ENCODE measurements around the gene ABLIM2. TPM values are rescaled to one million over a fixed set of nuclear protein-coding genes. Genes with fewer than 3 reads are reported as not detected.
A peak's percentile ranks its signal among the peaks of the same experiment; 100 is the strongest.

The ABLIM2 gene
- total and polyA plus RNA-seq, 4 donors: 12.2 to 60.4 (median 43.1) TPM

- no peak overlapping the region for H3K4me3 ChIP-seq (ENCODE audit: low read depth, low read length)
- DNase-seq (ENCODE audit: low read depth in 4 of 6, low spot score in 6 of 6): no peak
- H3K36me3 ChIP-seq (ENCODE audit: control insufficient read depth, insufficient read depth, low read length): peaks cover 49% of the 10 kb centered on the region
- no peaks in the 10 kb centered on the region for H3K27me3 ChIP-seq (ENCODE audit: control insufficient read depth, insufficient read depth, low read length)
- no peak overlapping the region for H3K27ac ChIP-seq (ENCODE audit: low read depth, low read length)
- H3K9me3 ChIP-seq (ENCODE audit: control insufficient read depth, insufficient read depth, low read length): no peaks in the 10 kb centered on the region
- peaks cover 19% of the 10 kb centered on the region for H3K4me1 ChIP-seq (ENCODE audit: control insufficient read depth, insufficient read depth, low read length)
- 80% methylated on average over 8 of the region's 8 CpGs for WGBS (ENCODE audit: insufficient coverage)
Measured at GRCh38 chr4:7981738-7982394, 176.7 kb downstream of the ABLIM2 start.

GRCh38 chr4:7980036-7980435, 178.6 kb downstream of the ABLIM2 start:
- Histone ChIP-seq H3K27me3 (ENCODE audit: control insufficient read depth, insufficient read depth, low read length) (no peaks in the 10 kb centered on the region), H3K9me3 (ENCODE audit: control insufficient read depth, insufficient read depth, low read length) (no peaks in the 10 kb centered on the region), H3K4me1 (ENCODE audit: control insufficient read depth, insufficient read depth, low read length) (peaks cover 9% of the 10 kb centered on the region), H3K4me3 (ENCODE audit: low read depth, low read length) (no peak overlapping the region), H3K36me3 (ENCODE audit: control insufficient read depth, insufficient read depth, low read length) (peaks cover 40% of the 10 kb centered on the region), H3K27ac (ENCODE audit: low read depth, low read length) (no peak overlapping the region)
- DNase-seq (ENCODE audit: low read depth in 4 of 6, low spot score in 6 of 6): no peak
- no CpG with 5 or more reads among the region's 2 CpGs for WGBS (ENCODE audit: insufficient coverage)

GRCh38 chr4:7979652-7979968, 179.0 kb downstream of the ABLIM2 start:
- 80% methylated on average over 2 of the region's 4 CpGs for WGBS (ENCODE audit: insufficient coverage)

DNA sequence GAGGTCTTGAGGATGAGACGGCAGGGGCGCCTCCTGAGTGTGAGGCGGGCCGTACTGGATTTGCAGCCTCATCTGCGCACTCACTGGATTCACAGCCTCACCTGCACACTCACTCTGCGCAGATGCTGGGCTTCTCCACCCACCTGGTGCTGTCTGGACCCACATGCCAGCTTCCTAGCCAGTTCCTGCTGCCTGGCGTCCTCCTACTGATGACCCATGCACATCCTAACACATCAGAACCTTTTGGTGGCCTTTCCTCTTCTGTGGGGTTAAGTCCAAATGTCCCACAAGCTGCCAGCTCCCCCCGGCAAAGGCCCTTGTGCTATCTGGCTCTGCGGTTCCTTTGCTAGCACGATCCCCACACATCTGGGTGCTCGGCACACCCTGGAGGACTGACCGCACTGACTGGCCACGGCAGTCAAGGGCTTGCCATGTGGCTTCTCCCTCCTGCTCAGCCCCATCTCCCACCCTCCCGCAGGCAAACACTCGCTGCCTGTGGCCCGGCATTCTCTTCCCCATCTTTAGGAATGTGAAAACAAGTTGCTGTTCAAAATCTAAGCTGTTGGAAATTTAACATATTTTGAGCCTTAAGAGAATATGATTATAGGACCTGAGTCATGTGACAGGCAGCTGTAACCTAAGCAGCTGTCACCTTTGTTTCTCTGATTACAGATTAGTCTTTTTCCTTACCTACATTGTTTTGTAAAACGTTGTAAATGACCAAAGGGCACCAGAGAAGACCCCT, 179.5 kb downstream of the ABLIM2 start:
- no peak for DNase-seq (ENCODE audit: low read depth in 4 of 6, low spot score in 6 of 6)

More at GRCh38 chr4:7979652-7979968, 179.0 kb downstream of the ABLIM2 start:
- no peak for DNase-seq (ENCODE audit: low read depth in 4 of 6, low spot score in 6 of 6)
- Histone ChIP-seq H3K4me3 (ENCODE audit: low read depth, low read length) (no peak overlapping the region), H3K4me1 (ENCODE audit: control insufficient read depth, insufficient read depth, low read length) (peaks cover 6% of the 10 kb centered on the region), H3K27ac (ENCODE audit: low read depth, low read length) (no peak overlapping the region), H3K27me3 (ENCODE audit: control insufficient read depth, insufficient read depth, low read length) (no peaks in the 10 kb centered on the region), H3K36me3 (ENCODE audit: control insufficient read depth, insufficient read depth, low read length) (peaks cover 36% of the 10 kb centered on the region), H3K9me3 (ENCODE audit: control insufficient read depth, insufficient read depth, low read length) (no peaks in the 10 kb centered on the region)

GRCh38 chr4:7978489-7978888, 180.1 kb downstream of the ABLIM2 start:
- H3K27ac ChIP-seq (ENCODE audit: low read depth, low read length): no peak overlapping the region
- WGBS (ENCODE audit: insufficient coverage): 78% methylated on average over 3 of the region's 5 CpGs
- no peaks in the 10 kb centered on the region for H3K27me3 ChIP-seq (ENCODE audit: control insufficient read depth, insufficient read depth, low read length)
- H3K4me3 ChIP-seq (ENCODE audit: low read depth, low read length): no peak overlapping the region
- no peak for DNase-seq (ENCODE audit: low read depth in 4 of 6, low spot score in 6 of 6)
- H3K9me3 ChIP-seq (ENCODE audit: control insufficient read depth, insufficient read depth, low read length): no peaks in the 10 kb centered on the region
- H3K4me1 ChIP-seq (ENCODE audit: control insufficient read depth, insufficient read depth, low read length): peaks cover 12% of the 10 kb centered on the region
- H3K36me3 ChIP-seq (ENCODE audit: control insufficient read depth, insufficient read depth, low read length): peaks cover 28% of the 10 kb centered on the region

More for the DNA sequence above, 179.5 kb downstream of the ABLIM2 start:
- Histone ChIP-seq H3K27ac (ENCODE audit: low read depth, low read length) (no peak overlapping the region), H3K36me3 (ENCODE audit: control insufficient read depth, insufficient read depth, low read length) (peaks cover 32% of the 10 kb centered on the region), H3K4me3 (ENCODE audit: low read depth, low read length) (no peak overlapping the region), H3K27me3 (ENCODE audit: control insufficient read depth, insufficient read depth, low read length) (no peaks in the 10 kb centered on the region), H3K9me3 (ENCODE audit: control insufficient read depth, insufficient read depth, low read length) (no peaks in the 10 kb centered on the region), H3K4me1 (ENCODE audit: control insufficient read depth, insufficient read depth, low read length) (peaks cover 6% of the 10 kb centered on the region)
- 80% methylated on average over 13 of the region's 17 CpGs for WGBS (ENCODE audit: insufficient coverage)

DNA sequence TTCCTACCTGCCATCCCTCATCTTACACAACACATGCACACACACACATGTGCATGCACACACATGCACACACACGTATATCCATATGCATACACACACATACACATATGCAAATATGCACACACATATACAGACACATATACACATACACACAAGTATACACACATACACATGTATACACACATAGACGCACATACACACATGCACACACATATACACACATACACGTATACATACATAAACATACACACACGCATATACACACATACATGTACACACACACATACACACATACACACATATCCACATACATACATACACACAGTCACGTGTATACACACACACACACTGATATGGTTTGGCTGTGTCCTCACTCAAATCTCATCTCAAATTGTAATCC, 182.0 kb downstream of the ABLIM2 start:
- peaks cover 30% of the 10 kb centered on the region for H3K36me3 ChIP-seq (ENCODE audit: control insufficient read depth, insufficient read depth, low read length)
- no peak overlapping the region for H3K27ac ChIP-seq (ENCODE audit: low read depth, low read length)
- WGBS (ENCODE audit: insufficient coverage): 99% methylated on average over 4 of the region's 5 CpGs
- peaks cover 22% of the 10 kb centered on the region for H3K4me1 ChIP-seq (ENCODE audit: control insufficient read depth, insufficient read depth, low read length)
- H3K9me3 ChIP-seq (ENCODE audit: control insufficient read depth, insufficient read depth, low read length): no peaks in the 10 kb centered on the region
- no peak for DNase-seq (ENCODE audit: low read depth in 4 of 6, low spot score in 6 of 6)
- H3K4me3 ChIP-seq (ENCODE audit: low read depth, low read length): no peak overlapping the region
- H3K27me3 ChIP-seq (ENCODE audit: control insufficient read depth, insufficient read depth, low read length): no peaks in the 10 kb centered on the region

- H3K9me3 ChIP-seq (ENCODE audit: control insufficient read depth, insufficient read depth, low read length): no peaks in the 10 kb centered on the region
- no peaks in the 10 kb centered on the region for H3K27me3 ChIP-seq (ENCODE audit: control insufficient read depth, insufficient read depth, low read length)
- WGBS (ENCODE audit: insufficient coverage): 87% methylated on average over 7 of the region's 7 CpGs
- peaks cover 28% of the 10 kb centered on the region for H3K4me1 ChIP-seq (ENCODE audit: control insufficient read depth, insufficient read depth, low read length)
- H3K36me3 ChIP-seq (ENCODE audit: control insufficient read depth, insufficient read depth, low read length): peaks cover 35% of the 10 kb centered on the region
- H3K4me3 ChIP-seq (ENCODE audit: low read depth, low read length): no peak overlapping the region
- H3K27ac ChIP-seq (ENCODE audit: low read depth, low read length): no peak overlapping the region
- DNase-seq (ENCODE audit: low read depth in 4 of 6, low spot score in 6 of 6): no peak
Measured at GRCh38 chr4:7976025-7976424, 182.6 kb downstream of the ABLIM2 start.

DNA sequence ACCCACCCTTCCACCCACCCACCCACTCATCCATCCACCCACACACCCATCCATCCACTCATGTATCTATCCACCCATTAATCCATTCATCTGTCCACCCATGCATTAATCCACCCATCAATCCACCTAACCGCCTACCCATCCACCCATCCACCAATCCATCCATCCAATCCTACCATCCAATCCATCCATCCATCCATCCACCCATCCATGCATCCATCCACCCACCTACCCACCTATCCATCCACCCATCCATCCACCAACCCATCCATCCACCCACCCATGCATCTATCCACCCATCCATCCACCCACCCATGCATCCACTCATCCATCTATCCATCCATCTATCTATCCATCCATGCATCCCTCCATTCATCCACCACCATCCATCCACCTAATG, 184.2 kb downstream of the ABLIM2 start:
- no peak overlapping the region for H3K27ac ChIP-seq (ENCODE audit: low read depth, low read length)
- 100% methylated on average over 1 of the region's 1 CpG for WGBS (ENCODE audit: insufficient coverage)
- no peak overlapping the region for H3K4me3 ChIP-seq (ENCODE audit: low read depth, low read length)
- H3K4me1 ChIP-seq (ENCODE audit: control insufficient read depth, insufficient read depth, low read length): peaks cover 39% of the 10 kb centered on the region
- no peaks in the 10 kb centered on the region for H3K27me3 ChIP-seq (ENCODE audit: control insufficient read depth, insufficient read depth, low read length)
- H3K36me3 ChIP-seq (ENCODE audit: control insufficient read depth, insufficient read depth, low read length): peaks cover 45% of the 10 kb centered on the region
- H3K9me3 ChIP-seq (ENCODE audit: control insufficient read depth, insufficient read depth, low read length): no peaks in the 10 kb centered on the region
- no peak for DNase-seq (ENCODE audit: low read depth in 4 of 6, low spot score in 6 of 6)

DNA sequence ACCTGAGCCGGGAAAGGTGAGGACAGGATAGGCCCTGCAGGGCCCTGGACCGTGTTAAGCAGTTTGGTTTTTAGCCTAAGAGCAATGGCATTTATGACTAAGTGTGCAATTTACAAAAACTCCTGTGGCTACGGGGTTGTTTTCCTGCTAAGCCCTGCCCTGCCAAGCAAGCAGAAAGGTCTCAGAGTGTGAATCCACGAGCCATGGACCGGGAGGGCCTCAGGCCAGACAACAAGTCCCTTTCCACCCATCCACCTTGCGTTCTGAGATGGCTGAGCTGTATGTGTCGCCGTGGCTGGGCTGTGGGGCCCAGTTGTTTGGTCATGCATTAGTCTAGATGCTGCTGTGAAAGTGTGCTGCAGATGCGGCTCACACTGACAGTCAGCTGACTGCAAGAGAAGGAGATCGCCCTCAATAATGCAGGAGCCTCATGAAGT, 185.1 kb downstream of the ABLIM2 start:
- peak in 1 of 6 donors; percentile 38 for DNase-seq (ENCODE audit: low read depth in 4 of 6, low spot score in 6 of 6)
- Histone ChIP-seq H3K4me1 (ENCODE audit: control insufficient read depth, insufficient read depth, low read length) (peaks cover 36% of the 10 kb centered on the region), H3K4me3 (ENCODE audit: low read depth, low read length) (no peak overlapping the region), H3K36me3 (ENCODE audit: control insufficient read depth, insufficient read depth, low read length) (peaks cover 39% of the 10 kb centered on the region), H3K27ac (ENCODE audit: low read depth, low read length) (no peak overlapping the region), H3K27me3 (ENCODE audit: control insufficient read depth, insufficient read depth, low read length) (no peaks in the 10 kb centered on the region), H3K9me3 (ENCODE audit: control insufficient read depth, insufficient read depth, low read length) (no peaks in the 10 kb centered on the region)
- WGBS (ENCODE audit: insufficient coverage): 68% methylated on average over 5 of the region's 10 CpGs

Measured in spinal cord (tissue), 10 donors.